ENCODE data around the gene RNF44. TPM values are rescaled to one million over a fixed set of nuclear protein-coding genes. Genes with fewer than 3 reads are reported as not detected.

Gene RNF44
- total RNA-seq (2014; rRNA removed; shearing (Covaris generic)): 5.0 and 5.6 TPM in 2 replicates

DNA sequence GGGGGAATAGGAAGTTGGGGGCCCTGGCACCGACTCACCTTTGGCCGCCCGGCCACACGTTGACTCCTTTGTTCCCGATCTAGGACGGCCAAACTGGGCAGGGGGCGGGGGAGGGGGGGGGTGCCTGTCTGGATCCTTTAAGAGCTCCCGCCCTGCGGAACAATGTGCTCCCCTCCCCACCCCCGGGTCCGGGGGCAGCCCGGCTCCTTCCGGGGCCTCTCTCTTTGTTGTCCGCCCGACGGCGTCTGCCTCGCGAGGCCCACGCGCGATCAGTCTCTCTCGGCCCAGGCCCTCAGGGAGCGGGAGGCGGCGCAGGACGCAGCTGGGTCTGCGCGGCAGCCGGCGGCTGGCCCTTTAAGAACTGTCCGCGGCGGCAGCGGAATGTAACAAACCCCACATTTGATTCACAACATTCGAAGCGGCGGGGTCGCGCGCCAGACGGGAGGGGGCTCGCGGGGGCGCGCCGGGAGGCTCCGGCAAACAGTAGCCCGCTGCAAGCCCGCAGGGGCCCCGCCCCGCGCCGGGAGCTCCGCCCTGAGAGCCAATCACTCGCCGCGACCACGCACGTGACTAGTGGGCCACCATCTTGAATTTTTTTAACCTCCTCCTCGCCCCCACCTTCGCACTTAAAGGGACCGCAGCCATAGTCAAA, at the start of gene RNF44:
TSS of gene RNF44 (minus strand) at position 501 of the 652 bp plus-strand sequence. CDS start 4,930 bp downstream, outside the sequence.
- H3K4me1 ChIP-seq (replicated peaks): peaks cover 47% of the 10 kb centered on the region
- no peaks in the 10 kb centered on the region for H3K27me3 ChIP-seq (replicated peaks)
- H3K9me3 ChIP-seq (replicated peaks): no peaks in the 10 kb centered on the region
- no peaks in the 10 kb centered on the region for H3K36me3 ChIP-seq
- DNase-seq (ENCODE audit: low read depth in 1 of 2, low spot score in 2 of 2): peak; percentile 99 to 100
- peak within 1 kb of the TSS; percentile 52 for H3K4me3 ChIP-seq
- H3K27ac ChIP-seq: peak within 1 kb of the TSS; percentile 80

- H3K36me3 ChIP-seq: no peaks in the 10 kb centered on the region
- no peak overlapping the region for H3K4me3 ChIP-seq
- H3K9me3 ChIP-seq (replicated peaks): peaks cover 16% of the 10 kb centered on the region
- no peaks in the 10 kb centered on the region for H3K4me1 ChIP-seq (replicated peaks)
- no peaks in the 10 kb centered on the region; the same call in none of the 2 replicates for H3K27me3 ChIP-seq (replicated peaks)
- no peak for DNase-seq (ENCODE audit: low read depth in 1 of 2, low spot score in 2 of 2)
- H3K27ac ChIP-seq: no peak overlapping the region
These were observed 45.9 kb upstream of the RNF44 start for GRCh38 chr5:176583076-176583475.

DNA sequence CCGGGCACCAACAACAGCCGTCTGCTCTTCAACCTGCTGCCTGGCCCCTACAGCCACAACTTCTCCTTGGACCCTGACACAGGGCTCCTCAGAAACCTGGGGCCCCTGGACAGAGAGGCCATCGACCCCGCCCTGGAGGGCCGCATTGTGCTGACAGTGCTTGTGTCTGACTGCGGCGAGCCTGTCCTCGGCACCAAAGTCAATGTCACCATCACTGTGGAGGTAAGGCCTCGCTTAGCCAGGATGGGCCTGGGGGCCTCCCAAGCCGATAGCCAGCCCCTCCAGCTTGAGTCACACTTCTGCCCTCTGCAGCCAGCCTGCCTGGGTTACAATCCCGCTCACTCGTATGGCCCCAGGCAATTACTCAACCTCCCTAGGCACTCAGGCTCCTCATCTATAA, 44.2 kb upstream of the RNF44 start:
- H3K9me3 ChIP-seq (replicated peaks): peaks cover 14% of the 10 kb centered on the region
- H3K4me3 ChIP-seq: no peak overlapping the region
- no peak for DNase-seq (ENCODE audit: low read depth in 1 of 2, low spot score in 2 of 2)
- H3K27ac ChIP-seq: no peak overlapping the region
- no peaks in the 10 kb centered on the region for H3K4me1 ChIP-seq (replicated peaks)
- no peaks in the 10 kb centered on the region; the same call in none of the 2 replicates for H3K27me3 ChIP-seq (replicated peaks)
- no peaks in the 10 kb centered on the region for H3K36me3 ChIP-seq

GRCh38 chr5:176579323-176579722, 42.1 kb upstream of the RNF44 start:
- Histone ChIP-seq H3K27ac (no peak overlapping the region), H3K9me3 (replicated peaks) (peaks cover 2% of the 10 kb centered on the region)

GRCh38 chr5:176578391-176578808, 41.2 kb upstream of the RNF44 start:
- Histone ChIP-seq H3K4me1 (replicated peaks) (0 out of 2 replicates have a peak, but pooled peaks cover 3% of the 10 kb centered on the region), H3K9me3 (replicated peaks) (no peaks in the 10 kb centered on the region), H3K4me3 (no peak overlapping the region), H3K27me3 (replicated peaks) (no peaks in the 10 kb centered on the region; the same call in 1 of the 2 replicates), H3K36me3 (no peaks in the 10 kb centered on the region), H3K27ac (no peak overlapping the region)
- DNase-seq (ENCODE audit: low read depth in 1 of 2, low spot score in 2 of 2): no peak

More at GRCh38 chr5:176579323-176579722, 42.1 kb upstream of the RNF44 start:
- Histone ChIP-seq H3K4me3 (no peak overlapping the region), H3K4me1 (replicated peaks) (no peaks in the 10 kb centered on the region), H3K27me3 (replicated peaks) (no peaks in the 10 kb centered on the region; the same call in 1 of the 2 replicates), H3K36me3 (no peaks in the 10 kb centered on the region)
- no peak for DNase-seq (ENCODE audit: low read depth in 1 of 2, low spot score in 2 of 2)

DNA sequence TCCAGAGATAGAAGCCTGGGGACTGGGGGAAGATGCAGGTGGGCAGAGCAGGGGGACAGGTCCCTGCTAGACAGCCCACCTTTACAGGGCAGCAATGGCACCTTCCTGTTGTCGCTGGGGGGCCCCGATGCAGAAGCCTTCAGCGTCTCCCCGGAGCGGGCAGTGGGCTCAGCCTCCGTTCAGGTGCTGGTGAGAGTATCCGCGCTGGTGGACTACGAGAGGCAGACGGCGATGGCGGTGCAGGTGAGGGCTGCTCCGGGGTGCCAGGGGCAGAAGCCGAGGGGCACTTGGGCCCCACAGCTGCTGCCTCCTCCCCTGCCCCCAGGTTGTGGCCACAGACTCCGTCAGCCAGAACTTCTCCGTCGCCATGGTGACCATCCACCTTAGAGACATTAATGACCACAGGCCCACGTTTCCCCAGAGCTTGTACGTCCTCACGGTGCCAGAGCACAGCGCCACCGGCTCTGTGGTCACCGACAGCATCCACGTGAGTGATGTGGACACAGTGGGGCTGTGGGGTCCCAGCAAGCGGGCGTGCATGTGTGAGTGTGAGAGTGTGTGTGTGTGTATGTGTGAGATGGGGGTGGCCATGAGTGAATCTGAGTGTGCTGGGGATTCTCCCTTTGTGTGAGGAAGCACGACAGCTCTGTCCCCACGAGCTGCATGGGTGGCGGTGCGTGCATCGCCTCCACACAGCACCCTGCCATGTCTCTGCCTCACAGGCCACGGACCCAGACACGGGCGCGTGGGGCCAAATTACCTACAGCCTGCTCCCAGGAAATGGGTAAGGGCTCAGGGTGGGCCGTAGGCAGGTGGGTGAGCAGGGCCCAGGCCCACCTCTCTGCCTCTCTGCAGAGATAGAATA, 40.3 kb upstream of the RNF44 start:
- H3K27me3 ChIP-seq (replicated peaks): no peaks in the 10 kb centered on the region; the same call in 1 of the 2 replicates
- no peak for DNase-seq (ENCODE audit: low read depth in 1 of 2, low spot score in 2 of 2)

DNA sequence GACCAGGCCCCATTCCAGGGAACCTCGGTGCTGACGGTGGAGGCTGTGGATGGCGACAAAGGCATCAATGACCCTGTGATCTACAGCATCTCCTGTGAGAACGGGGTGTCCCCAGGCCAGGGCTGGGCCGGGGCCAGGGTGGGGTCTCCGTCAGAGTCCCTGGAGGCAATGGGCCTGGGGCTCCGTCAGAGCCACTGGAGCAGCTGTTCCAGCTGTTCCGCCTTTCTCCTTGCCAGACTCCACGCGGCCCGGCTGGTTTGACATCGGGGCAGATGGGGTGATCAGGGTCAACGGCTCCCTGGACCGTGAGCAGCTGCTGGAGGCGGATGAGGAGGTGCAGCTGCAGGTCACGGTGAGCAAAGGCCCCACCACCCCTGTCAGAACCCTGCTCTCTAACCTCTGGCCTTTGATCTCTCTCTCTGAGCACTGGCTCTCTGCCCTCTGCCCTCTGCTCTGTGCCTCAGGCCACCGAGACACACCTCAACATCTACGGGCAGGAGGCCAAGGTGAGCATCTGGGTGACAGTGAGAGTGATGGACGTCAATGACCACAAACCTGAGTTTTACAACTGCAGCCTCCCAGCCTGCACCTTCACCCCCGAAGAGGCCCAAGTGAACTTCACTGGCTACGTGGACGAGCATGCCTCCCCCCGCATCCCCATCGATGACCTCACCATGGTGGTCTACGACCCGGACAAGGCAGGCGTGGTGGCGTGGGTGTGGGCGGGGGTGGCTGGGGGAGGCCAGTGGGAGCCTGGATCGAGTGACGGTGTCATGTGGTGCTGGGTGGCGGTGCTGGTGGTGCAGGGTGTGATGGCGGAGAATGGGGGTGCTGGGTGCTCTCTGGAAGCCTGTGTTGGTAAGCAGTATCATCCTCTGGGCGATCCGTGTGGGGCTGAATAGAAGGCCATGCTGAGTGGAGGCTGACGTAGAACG, 38.6 kb upstream of the RNF44 start:
- Histone ChIP-seq H3K27ac (no peak overlapping the region), H3K4me3 (no peak overlapping the region), H3K9me3 (replicated peaks) (no peaks in the 10 kb centered on the region), H3K36me3 (no peaks in the 10 kb centered on the region), H3K27me3 (replicated peaks) (peaks cover 4% of the 10 kb centered on the region; the same call in 1 of the 2 replicates), H3K4me1 (replicated peaks) (0 out of 2 replicates have a peak, but pooled peaks cover 3% of the 10 kb centered on the region)
- DNase-seq (ENCODE audit: low read depth in 1 of 2, low spot score in 2 of 2): no peak

More for the DNA sequence above, 40.3 kb upstream of the RNF44 start:
- Histone ChIP-seq H3K4me3 (no peak overlapping the region), H3K36me3 (no peaks in the 10 kb centered on the region), H3K4me1 (replicated peaks) (0 out of 2 replicates have a peak, but pooled peaks cover 3% of the 10 kb centered on the region), H3K27ac (no peak overlapping the region), H3K9me3 (replicated peaks) (no peaks in the 10 kb centered on the region)

GRCh38 chr5:176575066-176575465, 37.9 kb upstream of the RNF44 start:
- Histone ChIP-seq H3K4me1 (replicated peaks) (0 out of 2 replicates have a peak, but pooled peaks cover 3% of the 10 kb centered on the region), H3K4me3 (no peak overlapping the region), H3K9me3 (replicated peaks) (no peaks in the 10 kb centered on the region), H3K36me3 (no peaks in the 10 kb centered on the region), H3K27me3 (replicated peaks) (peaks cover 9% of the 10 kb centered on the region; the same call in 1 of the 2 replicates), H3K27ac (no peak overlapping the region)
- DNase-seq (ENCODE audit: low read depth in 1 of 2, low spot score in 2 of 2): no peak

GRCh38 chr5:176574297-176574591, 37.0 kb upstream of the RNF44 start:
- no peak overlapping the region for H3K4me3 ChIP-seq
- no peaks in the 10 kb centered on the region for H3K36me3 ChIP-seq
- H3K4me1 ChIP-seq (replicated peaks): 0 out of 2 replicates have a peak, but pooled peaks cover 3% of the 10 kb centered on the region
- H3K27ac ChIP-seq: no peak overlapping the region
- DNase-seq (ENCODE audit: low read depth in 1 of 2, low spot score in 2 of 2): no peak
- peaks cover 10% of the 10 kb centered on the region; the same call in 1 of the 2 replicates for H3K27me3 ChIP-seq (replicated peaks)
- H3K9me3 ChIP-seq (replicated peaks): no peaks in the 10 kb centered on the region

GRCh38 chr5:176573564-176574296, 36.5 kb upstream of the RNF44 start:
- no peak overlapping the region for H3K4me3 ChIP-seq
- H3K36me3 ChIP-seq: no peaks in the 10 kb centered on the region
- H3K27ac ChIP-seq: no peak overlapping the region
- 0 out of 2 replicates have a peak, but pooled peaks cover 3% of the 10 kb centered on the region for H3K4me1 ChIP-seq (replicated peaks)
- peak; percentile 65 to 82 for DNase-seq (ENCODE audit: low read depth in 1 of 2, low spot score in 2 of 2)
- H3K27me3 ChIP-seq (replicated peaks): peaks cover 10% of the 10 kb centered on the region; the same call in 1 of the 2 replicates
- H3K9me3 ChIP-seq (replicated peaks): no peaks in the 10 kb centered on the region

GRCh38 chr5:176570044-176570443, 32.8 kb upstream of the RNF44 start:
- 0 out of 2 replicates have a peak, but pooled peaks cover 3% of the 10 kb centered on the region for H3K4me1 ChIP-seq (replicated peaks)
- peaks cover 25% of the 10 kb centered on the region for H3K27me3 ChIP-seq (replicated peaks)
- H3K27ac ChIP-seq: no peak overlapping the region
- H3K36me3 ChIP-seq: no peaks in the 10 kb centered on the region
- no peak for DNase-seq (ENCODE audit: low read depth in 1 of 2, low spot score in 2 of 2)
- H3K9me3 ChIP-seq (replicated peaks): no peaks in the 10 kb centered on the region
- H3K4me3 ChIP-seq: no peak overlapping the region

- Histone ChIP-seq H3K27ac (no peak overlapping the region), H3K4me1 (replicated peaks) (no peaks in the 10 kb centered on the region), H3K4me3 (no peak overlapping the region), H3K9me3 (replicated peaks) (no peaks in the 10 kb centered on the region), H3K36me3 (no peaks in the 10 kb centered on the region), H3K27me3 (replicated peaks) (peaks cover 26% of the 10 kb centered on the region)
- DNase-seq (ENCODE audit: low read depth in 1 of 2, low spot score in 2 of 2): no peak
These were observed 31.5 kb upstream of the RNF44 start for GRCh38 chr5:176568657-176569056.

All from SJSA1 (cell line).